ENCODE data around the gene FOXP1. TPM values are rescaled to one million over a fixed set of nuclear protein-coding genes. Genes with fewer than 3 reads are reported as not detected.

The FOXP1 gene
- total and polyA plus RNA-seq, 2 of the 8 experiments (the other 6 are each of a cell fraction or from before 2014, with no cell fraction given): 13.9 to 25.4 TPM

- H3K4me1 ChIP-seq (replicated peaks in 1 of 4; ENCODE audit: control insufficient read depth in 3 of 4, insufficient read depth in 4 of 4, low read length in 3 of 4): peaks cover 0 to 3% (median 1%) of the 10 kb centered on the region in 4 experiments; a peak in 4 of 7 replicates
- peak overlapping the region; percentile 46 to 91 (median 70) for H3K9ac ChIP-seq (replicated peaks in 1 of 4; ENCODE audit: extremely low read depth in 1 of 4, low read depth in 3 of 4, low read length in 3 of 4)
- peak overlapping the region; percentile 62 for H4K91ac ChIP-seq (replicated peaks; ENCODE audit: insufficient read length, low read length)
- WGBS, 2 experiments (ENCODE audit: extremely low coverage in 1 of 2, insufficient coverage in 1 of 2, insufficient read length in 1 of 2, insufficient replicate concordance in 2 of 2, low coverage in 1 of 2, low lambda C conversion rate in 2 of 2, missing lambda C conversion rate in 1 of 2): 3% methylated on average over 40 of the region's 84 CpGs; no CpG with 5 or more reads in 1 of the 2 experiments
- H3K79me1 ChIP-seq (ENCODE audit: low read depth, low read length): no peaks in the 10 kb centered on the region
- H3K9me3 ChIP-seq (ENCODE audit: insufficient read depth in 2 of 2, low read depth in 1 of 2, low read length in 1 of 2): no peaks in the 10 kb centered on the region
- ChIA-PET CTCF (ENCODE audit: partially characterized antibody) (interaction anchor here (0.7 to 1.3 kb wide), 5 partner anchors 17 to 430 kb away, joined by 3 read pairs; no protein-coding TSS in a partner anchor), POLR2A (ENCODE audit: partially characterized antibody) (interaction anchor here (0.6 to 2.4 kb wide), 10 partner anchors 10 to 962 kb away, joined by 3 to 5 read pairs (median 3); no protein-coding TSS in a partner anchor)
- peak overlapping the region; percentile 25 for H4K5ac ChIP-seq (ENCODE audit: insufficient read length, low read depth, low read length)
- H3K27me3 ChIP-seq (replicated peaks in 1 of 4; ENCODE audit: control insufficient read depth in 3 of 4, extremely low read depth in 1 of 4, insufficient read depth in 3 of 4, low read length in 3 of 4): peaks cover 0 to 19% (median 10%) of the 10 kb centered on the region in 4 experiments; a peak in 5 of 7 replicates
- H2BK15ac ChIP-seq (ENCODE audit: low read length): peak overlapping the region; percentile 72; the same call in 1 of the 2 replicates
- H2BK20ac ChIP-seq (ENCODE audit: low read length): no peak overlapping the region
- TF ChIP-seq NANOG (IDR thresholded peaks at IDR 0.05; ENCODE audit: insufficient read depth, low read depth, low read length, poor library complexity, severe bottlenecking): no peak
- no peak for TF ChIP-seq HDAC6 (IDR thresholded peaks at IDR 0.05; ENCODE audit: low read depth, low read length)
- TF ChIP-seq CTBP2 (IDR thresholded peaks at IDR 0.05; ENCODE audit: borderline replicate concordance, insufficient read depth, insufficient read length, low read length): peak; percentile 56
- no peak for TF ChIP-seq CEBPB (IDR thresholded peaks at IDR 0.05; ENCODE audit: low read depth, low read length)
- no peak for TF ChIP-seq CHD1 (IDR thresholded peaks at IDR 0.05; ENCODE audit: low read depth, low read length)
- no peak for TF ChIP-seq SIN3A (conservative IDR thresholded peaks at IDR 0.05 in 1 of 2, IDR thresholded peaks at IDR 0.05 in 1 of 2; ENCODE audit: low read depth in 1 of 2, low read length in 2 of 2)
- peak; percentile 49; the same call in 1 of the 2 replicates for TF ChIP-seq EGR1 (IDR thresholded peaks at IDR 0.05; ENCODE audit: borderline replicate concordance, low read depth, low read length)
- TF ChIP-seq BACH1 (IDR thresholded peaks at IDR 0.05; ENCODE audit: low read length): peak; percentile 61; the same call in 1 of the 2 replicates
- H3K18ac ChIP-seq (ENCODE audit: extremely low read depth, low read length): peak overlapping the region; percentile 95
- H3K79me2 ChIP-seq (ENCODE audit: control insufficient read depth in 1 of 2, insufficient read depth in 2 of 2, low read length in 2 of 2): no peaks in the 10 kb centered on the region
- H4K20me1 ChIP-seq (replicated peaks in 1 of 2; ENCODE audit: control insufficient read depth in 1 of 2, insufficient read depth in 2 of 2, low read length in 2 of 2): peaks cover 0 to 3% of the 10 kb centered on the region in 2 experiments
- DNase-seq (ENCODE audit: low read depth in 1 of 2, low spot score in 2 of 2) (peak in 1 of 2 experiments; percentile 77), FAIRE-seq (no peak)
- H2AK5ac ChIP-seq (ENCODE audit: low read depth, low read length): no peak overlapping the region
- H3K4me2 ChIP-seq (ENCODE audit: insufficient read depth in 1 of 2, low read depth in 2 of 2, low read length in 2 of 2): peak overlapping the region; percentile 92 to 95
- H2BK12ac ChIP-seq (ENCODE audit: low read depth, low read length): no peak overlapping the region; the same call in 1 of the 2 replicates
- no peak overlapping the region for H2BK5ac ChIP-seq (ENCODE audit: low read depth, low read length)
- peak overlapping the region; percentile 67 for H3K56ac ChIP-seq (replicated peaks; ENCODE audit: insufficient read length, low read depth, low read length)
- no peak overlapping the region for H2AFZ ChIP-seq (ENCODE audit: low read length)
- H3K14ac ChIP-seq (ENCODE audit: insufficient read length): no peak overlapping the region
- peak overlapping the region; percentile 75 for H3K27ac ChIP-seq (ENCODE audit: low read depth, low read length)
- H2BK120ac ChIP-seq (replicated peaks; ENCODE audit: low read depth, low read length): no peak overlapping the region
- peak overlapping the region; percentile 97 for H4K8ac ChIP-seq (ENCODE audit: extremely low read depth, insufficient read depth, low read length)
- H3K23me2 ChIP-seq (ENCODE audit: low read depth, low read length): peaks cover 25% of the 10 kb centered on the region
- no peak overlapping the region for H3K4ac ChIP-seq (replicated peaks; ENCODE audit: insufficient read length, low read depth, low read length)
- H3K4me3 ChIP-seq (ENCODE audit: extremely low read depth in 1 of 4, insufficient read depth in 2 of 4, low read depth in 3 of 4, low read length in 4 of 4): peak overlapping the region; percentile 65 to 87 (median 76)
- no peak overlapping the region for H3K23ac ChIP-seq (ENCODE audit: insufficient read length)
- H3K36me3 ChIP-seq (ENCODE audit: control insufficient read depth in 2 of 4, insufficient read depth in 4 of 4, low read length in 3 of 4): no peaks in the 10 kb centered on the region
Measured at GRCh38 chr3:71582612-71583565, 639 bp downstream of the FOXP1 start.

Measured in H1 (cell line).